SK-N-SH treated with all-trans-retinoic acid at 6 μM for 48 hours (cell line): ENCODE results near the gene PDE3A.

Experiments used
- ESRRG ChIP-seq: fragments of 250-450 bp; sonication (Bioruptor Pico); IDR thresholded peaks from 2 replicates; pipeline ENCODE4 v1.6.1; 2021; ENCODE audit warnings: mild to moderate bottlenecking
- ISL1 ChIP-seq: fragments of 250-450 bp; sonication (Bioruptor Pico); IDR thresholded peaks from 2 replicates; pipeline ENCODE4 v2.1.2; 2022; ENCODE audit warnings: mild to moderate bottlenecking, moderate library complexity
- ZFP30 ChIP-seq: fragments of 450-650 bp; formaldehyde crosslinking; IDR thresholded peaks from 2 replicates; pipeline ENCODE4 v1.5.0; 2022; ENCODE audit warnings: mild to moderate bottlenecking, moderate library complexity
- ZNF565 ChIP-seq: fragments of 450-650 bp; formaldehyde crosslinking; conservative IDR thresholded peaks from 2 replicates; pipeline ENCODE4 v1.5.0; 2020; ENCODE audit warnings: low read depth, mild to moderate bottlenecking, moderate library complexity
- ZNF8 ChIP-seq: fragments of 450-650 bp; formaldehyde crosslinking; IDR thresholded peaks from 2 replicates; pipeline ENCODE4 v1.5.0; 2020; ENCODE audit warnings: mild to moderate bottlenecking, moderate library complexity
- TF ChIP-seq, protein P1 (sequence below): fragments of 250-450 bp; sonication (Bioruptor Pico); IDR thresholded peaks from 2 replicates; pipeline ENCODE4 v1.8.0; 2021; ENCODE audit warnings: low read depth, mild to moderate bottlenecking, moderate library complexity, borderline replicate concordance
- TF ChIP-seq, protein P2 (sequence below): fragments of 250-450 bp; sonication (Bioruptor Pico); IDR thresholded peaks from 2 replicates; pipeline ENCODE4 v1.5.1; 2020; ENCODE audit warnings: low read depth, mild to moderate bottlenecking, moderate library complexity
- TF ChIP-seq, protein P3 (sequence below): fragments of 250-450 bp; sonication (Bioruptor Pico); IDR thresholded peaks from 2 replicates; pipeline ENCODE4 v1.5.0; 2020; ENCODE audit warnings: mild to moderate bottlenecking, moderate library complexity
- TF ChIP-seq, protein P4 (sequence below): fragments of 250-450 bp; sonication (Bioruptor Pico); IDR thresholded peaks from 2 replicates; pipeline ENCODE4 v1.8.0; 2020; ENCODE audit warnings: mild to moderate bottlenecking, moderate library complexity, borderline replicate concordance

DNA sequence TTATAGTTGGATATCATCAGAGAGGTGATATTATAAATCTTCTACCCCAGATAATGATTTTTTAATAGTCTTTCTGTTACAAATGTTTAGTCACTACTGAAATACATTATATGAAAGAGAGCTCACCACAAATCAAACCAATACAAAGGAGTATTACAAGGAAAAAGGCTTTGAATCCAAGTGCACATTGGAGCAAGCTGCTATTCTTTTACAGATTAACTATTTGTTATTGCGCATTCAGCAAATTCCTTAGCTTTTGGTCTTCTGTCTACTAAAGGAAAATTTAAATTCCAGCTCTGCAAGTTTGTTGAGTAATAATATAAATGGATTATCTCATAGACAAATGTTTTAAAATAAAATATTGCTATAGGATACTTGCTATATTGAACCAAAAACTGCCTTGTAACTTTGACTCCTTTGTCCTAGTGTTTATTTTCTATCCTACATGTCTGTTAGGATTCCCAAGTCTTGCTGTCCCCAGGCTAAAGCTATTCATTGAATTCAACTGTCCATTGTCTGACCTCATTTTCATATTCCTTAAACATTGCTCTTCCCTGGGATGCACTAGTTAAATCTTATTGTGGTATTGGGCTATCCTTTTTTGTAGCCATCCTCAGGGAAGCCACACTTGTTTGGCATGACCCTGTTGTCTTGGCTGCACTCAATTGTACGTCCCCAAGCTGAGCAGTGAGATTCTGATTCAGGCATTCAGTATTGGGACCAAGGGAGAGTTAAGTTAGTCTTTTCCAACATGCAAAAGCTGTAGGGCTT, 41.5 kb downstream of the PDE3A start:
- TF ChIP-seq, protein P1, sequence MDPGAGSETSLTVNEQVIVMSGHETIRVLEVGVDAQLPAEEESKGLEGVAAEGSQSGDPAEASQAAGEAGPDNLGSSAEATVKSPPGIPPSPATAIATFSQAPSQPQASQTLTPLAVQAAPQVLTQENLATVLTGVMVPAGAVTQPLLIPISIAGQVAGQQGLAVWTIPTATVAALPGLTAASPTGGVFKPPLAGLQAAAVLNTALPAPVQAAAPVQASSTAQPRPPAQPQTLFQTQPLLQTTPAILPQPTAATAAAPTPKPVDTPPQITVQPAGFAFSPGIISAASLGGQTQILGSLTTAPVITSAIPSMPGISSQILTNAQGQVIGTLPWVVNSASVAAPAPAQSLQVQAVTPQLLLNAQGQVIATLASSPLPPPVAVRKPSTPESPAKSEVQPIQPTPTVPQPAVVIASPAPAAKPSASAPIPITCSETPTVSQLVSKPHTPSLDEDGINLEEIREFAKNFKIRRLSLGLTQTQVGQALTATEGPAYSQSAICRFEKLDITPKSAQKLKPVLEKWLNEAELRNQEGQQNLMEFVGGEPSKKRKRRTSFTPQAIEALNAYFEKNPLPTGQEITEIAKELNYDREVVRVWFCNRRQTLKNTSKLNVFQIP (CRISPR knock-in tag): no peak
- TF ChIP-seq, protein P2, sequence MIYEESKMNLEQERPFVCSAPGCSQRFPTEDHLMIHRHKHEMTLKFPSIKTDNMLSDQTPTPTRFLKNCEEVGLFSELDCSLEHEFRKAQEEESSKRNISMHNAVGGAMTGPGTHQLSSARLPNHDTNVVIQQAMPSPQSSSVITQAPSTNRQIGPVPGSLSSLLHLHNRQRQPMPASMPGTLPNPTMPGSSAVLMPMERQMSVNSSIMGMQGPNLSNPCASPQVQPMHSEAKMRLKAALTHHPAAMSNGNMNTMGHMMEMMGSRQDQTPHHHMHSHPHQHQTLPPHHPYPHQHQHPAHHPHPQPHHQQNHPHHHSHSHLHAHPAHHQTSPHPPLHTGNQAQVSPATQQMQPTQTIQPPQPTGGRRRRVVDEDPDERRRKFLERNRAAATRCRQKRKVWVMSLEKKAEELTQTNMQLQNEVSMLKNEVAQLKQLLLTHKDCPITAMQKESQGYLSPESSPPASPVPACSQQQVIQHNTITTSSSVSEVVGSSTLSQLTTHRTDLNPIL (CRISPR knock-in tag): no peak
- TF ChIP-seq, protein P3, sequence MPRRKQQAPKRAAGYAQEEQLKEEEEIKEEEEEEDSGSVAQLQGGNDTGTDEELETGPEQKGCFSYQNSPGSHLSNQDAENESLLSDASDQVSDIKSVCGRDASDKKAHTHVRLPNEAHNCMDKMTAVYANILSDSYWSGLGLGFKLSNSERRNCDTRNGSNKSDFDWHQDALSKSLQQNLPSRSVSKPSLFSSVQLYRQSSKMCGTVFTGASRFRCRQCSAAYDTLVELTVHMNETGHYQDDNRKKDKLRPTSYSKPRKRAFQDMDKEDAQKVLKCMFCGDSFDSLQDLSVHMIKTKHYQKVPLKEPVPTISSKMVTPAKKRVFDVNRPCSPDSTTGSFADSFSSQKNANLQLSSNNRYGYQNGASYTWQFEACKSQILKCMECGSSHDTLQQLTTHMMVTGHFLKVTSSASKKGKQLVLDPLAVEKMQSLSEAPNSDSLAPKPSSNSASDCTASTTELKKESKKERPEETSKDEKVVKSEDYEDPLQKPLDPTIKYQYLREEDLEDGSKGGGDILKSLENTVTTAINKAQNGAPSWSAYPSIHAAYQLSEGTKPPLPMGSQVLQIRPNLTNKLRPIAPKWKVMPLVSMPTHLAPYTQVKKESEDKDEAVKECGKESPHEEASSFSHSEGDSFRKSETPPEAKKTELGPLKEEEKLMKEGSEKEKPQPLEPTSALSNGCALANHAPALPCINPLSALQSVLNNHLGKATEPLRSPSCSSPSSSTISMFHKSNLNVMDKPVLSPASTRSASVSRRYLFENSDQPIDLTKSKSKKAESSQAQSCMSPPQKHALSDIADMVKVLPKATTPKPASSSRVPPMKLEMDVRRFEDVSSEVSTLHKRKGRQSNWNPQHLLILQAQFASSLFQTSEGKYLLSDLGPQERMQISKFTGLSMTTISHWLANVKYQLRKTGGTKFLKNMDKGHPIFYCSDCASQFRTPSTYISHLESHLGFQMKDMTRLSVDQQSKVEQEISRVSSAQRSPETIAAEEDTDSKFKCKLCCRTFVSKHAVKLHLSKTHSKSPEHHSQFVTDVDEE (CRISPR knock-in tag): no peak
- TF ChIP-seq, protein P4, sequence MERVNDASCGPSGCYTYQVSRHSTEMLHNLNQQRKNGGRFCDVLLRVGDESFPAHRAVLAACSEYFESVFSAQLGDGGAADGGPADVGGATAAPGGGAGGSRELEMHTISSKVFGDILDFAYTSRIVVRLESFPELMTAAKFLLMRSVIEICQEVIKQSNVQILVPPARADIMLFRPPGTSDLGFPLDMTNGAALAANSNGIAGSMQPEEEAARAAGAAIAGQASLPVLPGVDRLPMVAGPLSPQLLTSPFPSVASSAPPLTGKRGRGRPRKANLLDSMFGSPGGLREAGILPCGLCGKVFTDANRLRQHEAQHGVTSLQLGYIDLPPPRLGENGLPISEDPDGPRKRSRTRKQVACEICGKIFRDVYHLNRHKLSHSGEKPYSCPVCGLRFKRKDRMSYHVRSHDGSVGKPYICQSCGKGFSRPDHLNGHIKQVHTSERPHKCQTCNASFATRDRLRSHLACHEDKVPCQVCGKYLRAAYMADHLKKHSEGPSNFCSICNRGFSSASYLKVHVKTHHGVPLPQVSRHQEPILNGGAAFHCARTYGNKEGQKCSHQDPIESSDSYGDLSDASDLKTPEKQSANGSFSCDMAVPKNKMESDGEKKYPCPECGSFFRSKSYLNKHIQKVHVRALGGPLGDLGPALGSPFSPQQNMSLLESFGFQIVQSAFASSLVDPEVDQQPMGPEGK (CRISPR knock-in tag): no peak
- TF ChIP-seq ISL1: no peak
- TF ChIP-seq ESRRG (CRISPR knock-in tag): no peak
- TF ChIP-seq ZNF565 (CRISPR knock-in tag): no peak
- TF ChIP-seq ZFP30 (CRISPR knock-in tag): no peak
- TF ChIP-seq ZNF8 (CRISPR knock-in tag): no peak
